GM18507 (cell line): ENCODE data around the gene BCR.

ENCODE experiments used
- DNase-seq: peaks from one replicate; pipeline ENCODE4 v3.0.0; 2011; ENCODE audit warnings: low read depth; ENCODE audit not compliant: insufficient read length; ENCODE audit errors: extremely low spot score
- FAIRE-seq: peaks from 2 replicates; lab custom pipeline; 2011; peaks lifted over from hg19 to GRCh38; lab: Jason Lieb, UNC

Gene BCR

GRCh38 chr22:23213022-23213555 lies 32.8 kb downstream of the BCR start:
- FAIRE-seq (no peak), DNase-seq (no peak)

DNA sequence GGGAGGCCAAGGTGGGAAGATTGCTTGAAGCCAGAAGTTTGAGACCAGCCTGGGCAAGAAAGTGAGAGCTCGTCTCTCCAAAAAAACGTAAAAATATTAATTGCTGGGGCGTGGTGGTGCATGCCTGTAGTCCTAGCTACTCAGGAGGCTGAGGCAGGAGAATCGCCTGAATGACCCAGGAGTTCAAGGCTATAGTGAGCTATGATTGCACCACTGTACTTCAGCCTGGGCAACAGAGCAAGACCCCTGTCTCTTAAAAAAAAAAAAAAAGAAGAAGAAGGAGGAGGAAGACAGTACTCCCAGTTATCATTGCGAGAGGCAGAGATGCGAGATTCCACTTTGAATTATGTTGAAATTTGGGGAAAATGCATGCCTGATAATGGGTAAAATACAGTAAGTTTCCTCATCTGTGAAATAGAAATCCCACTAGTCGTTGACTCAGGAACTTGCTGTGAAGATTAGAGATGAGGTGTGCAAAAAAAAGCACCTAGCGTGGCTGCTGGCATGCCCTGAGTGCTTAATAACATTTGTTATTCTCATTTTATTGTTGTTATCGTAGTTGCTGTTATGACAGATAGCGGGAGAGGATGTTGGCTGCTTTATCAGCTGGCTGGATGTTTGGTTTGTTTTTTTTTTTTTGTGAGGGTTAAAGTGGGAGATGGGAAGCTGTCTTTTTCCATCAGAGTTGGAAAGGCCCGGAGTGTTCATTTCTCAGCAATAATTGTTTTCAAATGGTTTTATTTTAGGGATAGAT lies 33.4 kb downstream of the BCR start:
- DNase-seq = no peak
- FAIRE-seq = no peak

DNA sequence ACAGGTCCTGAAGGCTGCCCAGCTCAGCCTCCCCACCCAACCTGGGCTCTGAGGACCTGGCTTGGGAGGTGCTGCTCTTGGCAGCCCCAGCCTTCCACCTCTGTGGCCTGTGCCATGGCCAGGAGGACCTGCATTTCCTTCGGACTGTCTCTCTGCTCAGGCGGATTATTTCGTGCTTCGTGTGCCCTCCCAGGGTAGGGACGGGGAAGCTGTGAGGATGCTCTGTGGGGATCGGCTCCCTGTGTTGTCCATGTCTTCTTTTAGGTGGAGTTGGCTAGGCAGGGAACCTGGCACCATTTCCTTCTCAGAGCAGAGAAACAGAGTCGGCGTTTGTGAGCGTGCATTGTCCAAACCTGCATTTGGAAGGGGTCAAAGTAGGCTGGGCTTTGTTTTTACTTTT lies 34.1 kb downstream of the BCR start:
- DNase-seq (no peak), FAIRE-seq (no peak)

DNA sequence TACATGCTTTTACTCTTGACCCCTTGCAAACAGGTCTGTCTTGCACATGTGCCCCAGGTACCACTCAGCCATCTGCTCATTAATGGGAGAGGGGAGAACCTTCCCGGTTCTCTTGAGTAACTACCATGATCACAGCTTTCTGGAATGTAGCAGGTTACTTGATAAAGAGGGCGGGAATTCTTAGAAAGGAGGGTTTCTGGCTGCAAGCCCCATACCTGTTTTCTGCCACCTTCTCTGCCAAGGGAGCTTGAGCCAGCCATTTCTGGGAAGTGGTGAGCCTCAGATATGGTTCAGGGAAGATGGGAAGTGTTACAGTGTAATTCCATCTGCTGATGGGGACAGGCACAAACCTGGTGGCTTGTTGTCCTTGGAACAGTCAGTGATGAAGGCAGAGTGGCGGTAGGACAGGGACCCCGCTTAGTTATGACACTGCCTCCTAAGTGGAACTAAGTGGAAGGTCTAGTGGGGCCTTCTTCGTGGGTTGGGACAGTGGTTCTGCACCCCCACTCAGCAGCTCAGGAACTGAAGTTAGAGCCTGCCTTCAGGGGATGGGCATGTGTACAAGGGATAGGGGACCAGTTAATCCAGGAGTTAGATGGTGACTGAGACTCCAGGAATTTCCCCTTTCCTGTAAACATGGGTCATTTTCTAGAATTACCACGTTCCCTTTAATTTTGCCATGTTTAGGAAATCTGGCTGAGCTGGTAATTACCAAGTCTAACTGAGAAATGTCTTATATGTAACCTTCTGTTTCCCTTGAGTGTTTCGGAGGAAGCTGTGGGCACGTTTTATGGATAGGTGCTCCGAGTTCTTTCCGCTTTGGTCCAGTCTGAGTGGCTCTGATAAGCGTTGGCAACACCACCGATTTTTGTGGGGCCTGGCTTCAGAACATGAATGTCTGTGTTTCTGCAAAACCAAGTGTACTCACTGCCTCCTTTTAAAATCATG lies 35.3 kb downstream of the BCR start:
- DNase-seq (no peak), FAIRE-seq (no peak)

DNA sequence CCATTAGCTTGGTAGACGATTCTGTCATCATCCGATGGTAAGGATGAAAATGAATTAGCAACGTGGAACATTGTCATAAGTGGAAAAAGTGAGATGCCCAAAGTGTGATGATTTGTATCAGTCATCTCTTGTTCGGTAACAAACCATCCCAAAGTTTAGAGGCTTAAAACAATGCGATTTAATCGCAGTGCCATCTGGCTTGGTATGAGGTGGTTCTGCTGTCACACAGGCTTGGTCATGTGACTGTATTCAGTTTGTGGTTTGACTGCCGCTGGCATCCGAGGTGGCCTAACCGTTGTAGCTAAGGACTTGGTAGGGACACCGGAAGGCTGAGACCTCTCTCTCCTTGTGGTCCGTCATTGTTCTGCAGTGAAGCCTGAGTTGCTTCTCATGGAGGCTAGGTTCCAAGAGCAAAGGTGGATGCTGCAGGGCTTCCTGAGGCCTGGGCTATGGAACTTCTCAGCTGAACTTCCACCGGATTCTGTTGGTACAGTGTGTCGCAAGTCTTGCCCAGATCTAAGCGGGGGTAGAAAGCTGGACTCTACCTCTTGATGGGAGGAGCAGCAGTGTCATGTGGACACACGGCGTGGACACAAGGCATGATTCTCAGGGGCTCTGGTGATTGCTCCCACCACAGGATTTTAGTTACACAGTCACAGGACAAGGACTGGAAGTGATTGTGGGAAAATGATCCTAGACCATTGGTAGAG lies 36.3 kb downstream of the BCR start:
- FAIRE-seq (no peak), DNase-seq (no peak)

DNA sequence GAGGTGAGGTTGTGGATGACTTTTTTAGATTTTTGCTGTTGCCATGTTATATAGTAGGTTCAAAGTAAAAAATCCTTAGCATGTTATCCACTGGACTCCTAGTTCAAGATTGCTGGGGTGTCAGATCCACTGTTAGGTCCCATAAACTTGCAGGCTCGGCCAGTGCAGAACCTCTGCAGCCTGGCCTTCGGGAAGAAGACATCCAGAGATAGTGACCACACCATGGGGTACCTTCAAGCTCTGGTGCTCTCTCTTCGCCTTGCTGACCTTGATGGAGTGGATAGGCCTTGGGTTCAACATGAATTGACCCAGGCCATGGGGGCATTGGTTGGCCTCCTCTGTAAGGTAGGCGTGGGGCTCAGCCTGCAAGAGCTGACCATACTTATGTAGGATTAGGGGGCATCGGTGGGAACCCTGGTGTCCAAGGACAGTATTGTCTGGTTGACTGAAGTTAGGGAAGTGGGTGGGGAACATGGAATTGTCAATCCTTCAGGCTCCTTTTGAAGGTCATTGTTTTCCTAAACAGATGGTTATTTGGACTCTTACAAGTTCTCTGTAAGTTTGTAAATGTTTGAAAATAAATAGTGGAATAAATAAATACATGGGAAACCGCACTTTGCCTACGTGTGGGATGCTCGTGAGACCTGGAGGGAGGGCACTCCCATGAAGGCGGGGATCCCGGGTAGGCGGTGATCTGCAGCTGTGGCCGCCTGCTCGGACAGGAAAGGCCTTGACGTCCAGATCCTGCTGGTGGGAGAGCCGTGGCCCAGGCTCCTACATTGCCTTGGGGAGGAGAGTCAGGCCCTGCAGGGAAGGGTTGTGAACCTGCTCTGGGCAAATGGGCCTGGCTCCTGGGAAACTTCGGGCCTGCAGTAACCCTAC lies 37.1 kb downstream of the BCR start:
- FAIRE-seq (no peak), DNase-seq (no peak)

GRCh38 chr22:23218053-23218866 lies 38.0 kb downstream of the BCR start:
- no peak for DNase-seq
- no peak for FAIRE-seq

DNA sequence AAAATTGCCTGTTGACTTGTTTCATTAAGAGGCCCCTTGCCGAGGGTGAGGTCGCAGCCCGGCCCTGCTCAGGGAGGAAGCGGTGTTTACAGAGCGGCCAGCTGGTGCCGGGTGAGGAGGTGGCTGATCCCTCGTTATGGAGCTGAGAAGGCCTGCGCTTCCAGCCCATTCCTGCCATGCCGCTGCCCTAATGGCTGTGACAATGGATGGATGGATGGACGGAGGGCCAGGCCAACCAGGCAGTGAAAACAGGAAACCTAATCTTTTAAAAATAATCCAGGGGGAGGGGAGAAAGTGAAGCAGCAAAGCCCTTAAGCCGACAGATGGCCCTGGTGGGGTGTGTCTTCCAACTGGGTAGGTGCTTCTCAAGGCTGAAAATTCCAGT lies 38.5 kb downstream of the BCR start:
- FAIRE-seq = no peak

DNA sequence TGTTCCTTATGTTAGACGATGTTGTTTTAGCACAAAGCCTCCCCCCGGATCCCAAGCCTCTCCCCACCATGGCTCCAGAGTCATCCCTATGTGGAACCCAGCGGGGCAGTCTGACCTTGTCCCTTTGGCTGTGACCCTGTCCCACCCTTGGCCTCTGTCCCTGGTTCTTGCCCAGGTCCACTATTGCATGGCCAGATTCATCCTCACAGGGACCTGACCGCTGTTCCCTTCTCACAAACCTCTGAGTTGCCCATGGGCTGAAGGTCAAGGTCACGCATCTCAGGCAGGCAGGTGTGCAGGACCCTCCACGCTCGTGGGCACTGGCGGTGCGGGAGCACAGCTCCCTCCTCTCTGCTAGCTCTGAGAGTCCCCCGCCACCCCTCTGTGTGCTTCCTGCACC lies 39.0 kb downstream of the BCR start:
- no peak for FAIRE-seq
- no peak for DNase-seq

More for the DNA sequence above, 38.5 kb downstream of the BCR start:
- DNase-seq = no peak

DNA sequence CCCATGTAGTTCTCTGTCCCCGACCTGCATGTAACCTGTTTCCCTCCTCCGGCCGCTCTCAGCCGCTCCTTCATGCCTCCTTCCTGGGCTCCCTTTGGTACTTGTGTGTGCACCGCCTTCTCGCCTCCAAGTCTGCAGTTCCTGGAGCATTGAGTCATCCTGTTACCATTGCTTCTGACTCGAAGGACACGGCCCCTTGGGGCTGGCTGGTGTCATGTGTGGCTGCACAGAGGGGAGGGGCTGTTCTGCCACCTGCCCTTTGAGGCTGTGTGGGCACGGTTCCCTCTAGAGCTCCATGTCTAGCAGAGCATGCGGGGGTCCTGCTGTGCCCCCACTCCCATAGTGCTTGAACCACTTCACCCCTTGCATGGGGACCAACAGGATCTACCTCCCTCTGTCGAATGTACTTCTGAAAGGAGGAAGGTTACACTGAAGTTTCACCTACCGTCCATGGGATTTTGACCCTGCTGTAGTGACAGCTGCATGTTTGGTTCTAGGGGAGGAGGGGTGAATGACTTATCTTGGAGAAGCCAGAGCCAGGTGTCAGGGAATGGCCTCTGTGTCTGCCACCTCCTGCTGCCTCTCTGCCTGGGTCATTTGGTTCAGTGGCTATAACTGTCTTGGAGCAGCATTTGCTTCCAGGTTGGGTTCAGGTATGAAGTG lies 39.6 kb downstream of the BCR start:
- peak; percentile 54 for DNase-seq
- FAIRE-seq = peak; percentile 88

DNA sequence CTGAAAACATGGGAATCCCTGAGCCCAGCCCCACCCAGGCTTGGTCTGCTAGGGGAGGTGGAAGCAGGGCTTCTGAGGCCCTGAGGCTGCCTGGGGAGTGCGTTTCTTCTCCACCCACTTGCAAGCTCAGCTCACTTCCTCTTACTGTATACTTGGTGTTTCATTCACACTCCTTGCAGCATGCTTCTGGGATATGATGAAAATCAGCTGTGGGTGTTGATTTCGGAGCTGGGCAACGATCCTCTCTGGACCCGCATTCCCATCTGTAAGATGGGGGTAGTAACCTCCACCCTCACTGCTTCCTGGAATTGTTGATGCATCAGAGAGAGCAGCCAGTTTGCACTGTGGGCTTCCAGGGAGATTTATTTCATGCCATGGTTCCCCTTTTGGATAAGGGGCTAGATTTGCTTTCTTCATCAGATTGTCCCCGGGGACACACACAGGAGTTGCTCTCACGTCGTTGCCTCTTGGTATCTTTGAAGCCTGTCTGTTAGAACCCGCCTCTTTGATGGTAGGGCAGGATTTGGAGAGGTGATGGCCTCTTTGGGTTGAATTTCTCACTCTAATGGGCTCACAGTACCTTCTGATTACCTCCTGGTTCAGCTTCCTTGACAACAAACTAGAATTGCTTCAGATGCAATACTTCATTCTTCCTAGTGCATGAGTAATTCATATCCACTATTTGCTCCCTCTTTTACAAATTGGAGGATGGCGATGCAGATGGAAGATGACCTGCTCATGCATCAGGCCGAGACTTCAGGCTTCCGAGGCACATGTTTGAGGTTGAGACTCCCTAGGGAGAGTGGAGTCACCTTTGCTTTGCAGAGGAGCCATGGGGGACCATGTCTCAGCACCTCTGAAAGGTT lies 40.4 kb downstream of the BCR start:
- FAIRE-seq (peak; percentile 67), DNase-seq (no peak)

DNA sequence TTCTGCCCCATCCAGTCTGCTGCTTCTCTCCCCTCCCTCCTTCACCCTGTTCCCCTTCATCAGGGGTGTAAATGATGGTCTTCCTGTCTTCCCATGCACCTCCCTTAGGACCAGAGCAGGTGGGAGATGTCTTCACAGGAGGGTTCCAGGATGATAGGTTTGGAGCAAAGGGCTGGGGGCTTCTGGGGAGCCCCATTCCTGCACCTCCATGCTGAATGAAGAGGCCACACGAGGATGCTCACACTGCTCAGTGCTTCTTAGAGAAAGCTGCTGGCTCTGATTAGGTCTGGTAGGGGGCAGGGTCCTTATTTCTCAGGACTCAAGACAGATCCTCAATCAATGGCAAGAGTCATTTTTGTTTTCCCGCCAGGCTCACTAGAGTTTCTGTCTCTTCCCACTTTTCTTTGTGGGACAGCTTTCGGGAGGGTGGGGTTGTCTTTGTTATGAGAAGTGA lies 41.1 kb downstream of the BCR start:
- DNase-seq = no peak
- no peak for FAIRE-seq

- FAIRE-seq (no peak), DNase-seq (no peak)
Observed at GRCh38 chr22:23222033-23222792, 41.9 kb downstream of the BCR start.

GRCh38 chr22:23222793-23223568 lies 42.7 kb downstream of the BCR start:
- DNase-seq (no peak), FAIRE-seq (no peak)

DNA sequence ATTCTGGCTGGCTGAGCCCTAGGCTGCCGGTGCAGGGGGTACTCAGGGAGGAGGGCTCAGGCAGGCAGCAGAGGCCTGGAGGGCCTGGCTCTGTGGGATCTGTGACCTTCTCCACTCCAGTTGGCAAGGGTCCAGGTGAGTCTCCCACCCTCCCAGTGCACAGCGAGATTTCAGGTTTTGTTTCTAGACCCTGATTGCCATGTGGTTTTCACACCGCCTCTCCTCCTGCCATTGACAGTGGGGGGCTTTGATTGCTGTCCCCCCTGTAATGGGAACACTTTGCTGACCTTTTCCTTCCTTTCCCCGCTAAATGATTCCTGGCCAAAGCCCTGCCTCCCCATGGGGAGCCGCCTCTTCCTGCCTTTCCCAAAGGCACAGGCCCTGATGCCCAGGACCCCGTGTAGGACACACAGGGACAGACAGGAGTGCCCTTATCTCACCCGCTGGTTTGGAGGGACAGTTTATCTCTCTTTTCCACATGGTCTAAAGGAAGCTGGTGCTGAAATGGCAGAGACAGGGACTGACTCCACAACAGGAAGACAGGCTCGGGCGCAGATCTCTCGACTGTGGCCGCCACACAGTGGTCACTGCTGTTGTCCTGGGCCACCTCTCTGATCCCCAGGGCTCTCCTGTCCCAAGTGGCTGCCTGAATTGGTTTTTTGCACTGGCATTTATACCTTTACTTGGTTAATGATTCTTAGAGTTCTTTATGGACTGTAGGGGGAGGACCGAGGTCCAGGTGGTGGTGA lies 43.4 kb downstream of the BCR start:
- no peak for DNase-seq
- FAIRE-seq = no peak
